GM10266 (cell line): ENCODE data around the gene FAM210B.
A peak's percentile ranks its signal among the peaks of the same experiment; 100 is the strongest.
"Not testable (repeated sequence)": the region's sequence is repeated elsewhere in the genome, so short reads cannot be mapped to it uniquely, and the experiment has no call there.

Experiments used
- DNase-seq: peaks from one replicate; pipeline ENCODE4 v3.0.0; 2012; ENCODE audit errors: extremely low spot score
- TF ChIP-seq, protein P1 (sequence below): IDR thresholded peaks from 2 replicates; pipeline ENCODE4 v1.5.1; 2012; ENCODE audit warnings: mild to moderate bottlenecking, low read depth; ENCODE audit not compliant: control insufficient read depth, insufficient read depth; ENCODE audit errors: missing control alignments

Gene FAM210B

GRCh38 chr20:56328861-56329260 is 29.9 kb upstream of the FAM210B start:
- no peak for DNase-seq
- TF ChIP-seq, protein P1, sequence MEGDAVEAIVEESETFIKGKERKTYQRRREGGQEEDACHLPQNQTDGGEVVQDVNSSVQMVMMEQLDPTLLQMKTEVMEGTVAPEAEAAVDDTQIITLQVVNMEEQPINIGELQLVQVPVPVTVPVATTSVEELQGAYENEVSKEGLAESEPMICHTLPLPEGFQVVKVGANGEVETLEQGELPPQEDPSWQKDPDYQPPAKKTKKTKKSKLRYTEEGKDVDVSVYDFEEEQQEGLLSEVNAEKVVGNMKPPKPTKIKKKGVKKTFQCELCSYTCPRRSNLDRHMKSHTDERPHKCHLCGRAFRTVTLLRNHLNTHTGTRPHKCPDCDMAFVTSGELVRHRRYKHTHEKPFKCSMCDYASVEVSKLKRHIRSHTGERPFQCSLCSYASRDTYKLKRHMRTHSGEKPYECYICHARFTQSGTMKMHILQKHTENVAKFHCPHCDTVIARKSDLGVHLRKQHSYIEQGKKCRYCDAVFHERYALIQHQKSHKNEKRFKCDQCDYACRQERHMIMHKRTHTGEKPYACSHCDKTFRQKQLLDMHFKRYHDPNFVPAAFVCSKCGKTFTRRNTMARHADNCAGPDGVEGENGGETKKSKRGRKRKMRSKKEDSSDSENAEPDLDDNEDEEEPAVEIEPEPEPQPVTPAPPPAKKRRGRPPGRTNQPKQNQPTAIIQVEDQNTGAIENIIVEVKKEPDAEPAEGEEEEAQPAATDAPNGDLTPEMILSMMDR = no peak

- not testable (repeated sequence) for DNase-seq
Observed at GRCh38 chr20:56336709-56337108, 22.1 kb upstream of the FAM210B start.

GRCh38 chr20:56342783-56343182 is 16.0 kb upstream of the FAM210B start:
- no peak for DNase-seq
- TF ChIP-seq, protein P1 = no peak

DNA sequence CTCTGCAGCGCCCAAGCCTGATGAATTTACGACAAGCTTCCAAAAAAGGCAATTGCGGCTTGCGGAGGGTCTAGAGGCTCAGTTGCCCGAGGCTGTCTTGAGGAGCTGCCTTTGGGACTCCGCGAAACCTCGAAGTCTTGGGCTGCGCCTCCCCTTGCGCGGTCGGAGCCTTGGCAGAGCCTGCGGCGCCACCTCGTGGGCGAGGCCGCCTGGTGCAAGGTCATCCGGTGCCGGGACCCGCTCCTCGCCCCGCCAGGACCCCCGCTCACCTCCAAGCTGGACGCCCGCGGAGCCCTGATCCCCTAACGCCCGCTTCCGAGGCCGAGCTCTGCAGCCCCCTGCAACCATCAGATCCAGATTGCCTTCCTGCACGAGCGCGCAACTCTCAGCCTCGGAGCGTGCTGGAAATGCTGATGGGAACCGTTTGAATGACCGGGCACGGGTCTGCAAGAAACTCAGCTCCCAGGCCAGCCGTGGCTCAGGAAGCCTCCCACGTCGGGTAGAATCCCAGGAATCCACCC is 14.9 kb upstream of the FAM210B start:
- peak; percentile 61 for DNase-seq
- TF ChIP-seq, protein P1 = peak; percentile 88

DNA sequence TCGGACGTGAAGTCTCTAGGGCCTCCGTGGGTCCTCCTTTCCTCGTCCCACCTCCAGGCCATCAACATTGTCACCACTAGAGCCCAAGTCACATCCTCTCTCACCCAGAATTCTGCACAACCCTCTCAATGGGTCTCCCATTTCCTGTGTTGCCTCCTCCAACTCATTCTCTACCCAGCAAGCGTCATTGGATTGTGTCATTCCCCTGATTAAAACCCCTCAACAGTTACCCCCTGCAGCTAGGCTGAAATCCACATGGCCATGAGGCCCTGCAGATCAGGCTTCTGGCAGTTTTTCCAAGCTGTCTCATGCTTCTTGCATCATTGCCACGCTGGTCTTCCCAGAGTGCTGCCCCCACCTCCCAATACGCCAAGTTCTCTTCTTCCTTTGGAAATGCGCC is 12.9 kb upstream of the FAM210B start:
- DNase-seq = no peak
- TF ChIP-seq, protein P1 = no peak

- TF ChIP-seq, protein P1 = no peak
- DNase-seq = no peak
Observed at GRCh38 chr20:56347628-56348304, 11.0 kb upstream of the FAM210B start.

- TF ChIP-seq, protein P1 = no peak
Observed at GRCh38 chr20:56348305-56348693, 10.5 kb upstream of the FAM210B start.

More at GRCh38 chr20:56348305-56348693, 10.5 kb upstream of the FAM210B start:
- no peak for DNase-seq
